H1 (cell line): ENCODE results near the gene MRPL55. TPM values are rescaled to one million over a fixed set of nuclear protein-coding genes. Genes with fewer than 3 reads are reported as not detected.

Source experiments
- CTCF ChIA-PET: fragments of 300-600 bp; sonication (Branson Sonifier 250); formaldehyde crosslinking; loops from one replicate; lab custom pipeline; 2021; ENCODE audit not compliant: partially characterized antibody; lab: Charles Lee
- POLR2A ChIA-PET: fragments of 300-600 bp; sonication (Branson Sonifier 250); formaldehyde crosslinking; loops from one replicate; lab custom pipeline; 2021; ENCODE audit warnings: inconsistent platforms; ENCODE audit not compliant: partially characterized antibody; lab: Charles Lee
- DNase-seq, 2 experiments: peaks; one replicate each; pipeline versions ENCODE4 v3.0.0 to v3.0.0-alpha.2; 2010 to 2022; ENCODE audit warnings: low spot score in 2 of 2, low read depth in 1 of 2, mixed read lengths in 1 of 2
- FAIRE-seq: peaks from 2 replicates; lab custom pipeline; 2011; peaks lifted over from hg19 to GRCh38; lab: Jason Lieb, UNC
- H2AFZ ChIP-seq: 2 replicates; pipeline ENCODE4 v1.8.1; 2012; ENCODE audit warnings: low read length, inconsistent platforms
- H2AK5ac ChIP-seq: 2 replicates; pipeline ENCODE4 v1.6.1; 2013; ENCODE audit warnings: low read depth, low read length
- H2BK120ac ChIP-seq: replicated peaks from 2 replicates; pipeline ENCODE3; 2013; ENCODE audit warnings: low read depth, low read length, inconsistent platforms
- H2BK12ac ChIP-seq: 2 replicates; pipeline ENCODE4 v1.6.1; 2013; ENCODE audit warnings: low read depth, low read length
- H2BK15ac ChIP-seq: 2 replicates; pipeline ENCODE4 v1.6.1; 2013; ENCODE audit warnings: low read length
- H2BK20ac ChIP-seq: 2 replicates; pipeline ENCODE4 v1.6.1; 2013; ENCODE audit warnings: low read length
- H2BK5ac ChIP-seq: 2 replicates; pipeline ENCODE4 v1.6.1; 2013; ENCODE audit warnings: low read depth, low read length
- H3K14ac ChIP-seq: 2 replicates; pipeline ENCODE4 v1.6.1; 2013; ENCODE audit warnings: inconsistent platforms; ENCODE audit not compliant: insufficient read length
- H3K18ac ChIP-seq: 2 replicates; pipeline ENCODE4 v1.6.1; 2013; ENCODE audit warnings: low read length; ENCODE audit errors: extremely low read depth
- H3K23ac ChIP-seq: 2 replicates; pipeline ENCODE4 v1.6.1; 2013; ENCODE audit warnings: inconsistent platforms; ENCODE audit not compliant: insufficient read length
- H3K23me2 ChIP-seq: 2 replicates; pipeline ENCODE4 v1.6.1; 2013; ENCODE audit warnings: low read depth, low read length
- H3K27ac ChIP-seq: 2 replicates; pipeline ENCODE4 v1.6.1; 2011; ENCODE audit warnings: low read depth, low read length, inconsistent platforms
- H3K27me3 ChIP-seq, 4 experiments: replicated peaks in 1 of 4; 1 replicate in 1 of 4; 2 replicates in 3 of 4; pipeline versions ENCODE4 v1.6.1 to v1.8.1; 2011 to 2013; ENCODE audit warnings: low read length in 3 of 4, mild to moderate bottlenecking in 3 of 4, inconsistent platforms in 2 of 4, mixed read lengths in 2 of 4, moderate library complexity in 1 of 4; ENCODE audit not compliant: control insufficient read depth in 3 of 4, insufficient read depth in 3 of 4; ENCODE audit errors: extremely low read depth in 1 of 4
- H3K36me3 ChIP-seq, 4 experiments: 2 replicates each; pipeline versions ENCODE4 v1.6.1 to v1.8.1; 2011 to 2013; ENCODE audit warnings: mild to moderate bottlenecking in 4 of 4, low read length in 3 of 4, moderate library complexity in 2 of 4, control low read depth in 1 of 4, inconsistent platforms in 1 of 4; ENCODE audit not compliant: insufficient read depth in 4 of 4, control insufficient read depth in 2 of 4
- H3K4ac ChIP-seq: replicated peaks from 2 replicates; pipeline ENCODE3; 2013; ENCODE audit warnings: low read length, low read depth, mixed read lengths, inconsistent platforms; ENCODE audit not compliant: insufficient read length
- H3K4me1 ChIP-seq, 4 experiments: replicated peaks in 1 of 4; 1 replicate in 1 of 4; 2 replicates in 3 of 4; pipeline versions ENCODE4 v1.6.1 to v1.8.1; 2011 to 2013; ENCODE audit warnings: low read length in 3 of 4, inconsistent platforms in 2 of 4, mixed read lengths in 1 of 4; ENCODE audit not compliant: insufficient read depth in 4 of 4, control insufficient read depth in 3 of 4
- H3K4me2 ChIP-seq, 2 experiments: 2 replicates each; pipeline versions ENCODE4 v1.6.1 to v1.8.1; 2011 to 2013; ENCODE audit warnings: low read depth in 2 of 2, low read length in 2 of 2, control low read depth in 1 of 2, inconsistent platforms in 1 of 2, mild to moderate bottlenecking in 1 of 2; ENCODE audit not compliant: insufficient read depth in 1 of 2
- H3K4me3 ChIP-seq, 4 experiments: fragments of 200-600, 300-600 bp in 1 of 4; sonication (generic), shearing (Covaris generic), sonication (Bioruptor Twin) in 1 of 4; 2 replicates each; pipeline versions ENCODE4 v1.5.1 to v1.8.1; 2011 to 2016; ENCODE audit warnings: low read length in 4 of 4, low read depth in 3 of 4, control low read depth in 2 of 4, inconsistent platforms in 2 of 4, mild to moderate bottlenecking in 2 of 4, mixed read lengths in 1 of 4, moderate library complexity in 1 of 4; ENCODE audit not compliant: insufficient read depth in 2 of 4; ENCODE audit errors: extremely low read depth in 1 of 4
- H3K56ac ChIP-seq: replicated peaks from 2 replicates; pipeline ENCODE3; 2013; ENCODE audit warnings: low read depth, mild to moderate bottlenecking, mixed read lengths, low read length, inconsistent platforms; ENCODE audit not compliant: insufficient read length
- H3K79me1 ChIP-seq: 2 replicates; pipeline ENCODE4 v1.6.1; 2013; ENCODE audit warnings: low read depth, low read length, control low read depth
- H3K79me2 ChIP-seq, 2 experiments: 2 replicates each; pipeline versions ENCODE4 v1.6.1 to v1.8.1; 2012 to 2013; ENCODE audit warnings: low read length in 2 of 2, mild to moderate bottlenecking in 2 of 2, inconsistent platforms in 1 of 2; ENCODE audit not compliant: insufficient read depth in 2 of 2, control insufficient read depth in 1 of 2
- H3K9ac ChIP-seq, 4 experiments: replicated peaks in 1 of 4; 1 replicate in 1 of 4; 2 replicates in 3 of 4; pipeline versions ENCODE4 v1.6.1 to v1.8.1; 2011 to 2013; ENCODE audit warnings: low read depth in 3 of 4, low read length in 3 of 4, control low read depth in 2 of 4, mild to moderate bottlenecking in 2 of 4, moderate library complexity in 2 of 4, inconsistent platforms in 1 of 4; ENCODE audit errors: extremely low read depth in 1 of 4
- H3K9me3 ChIP-seq, 2 experiments: 2 replicates each; pipeline versions ENCODE4 v1.6.1 to v1.8.1; 2012 to 2013; ENCODE audit warnings: mild to moderate bottlenecking in 2 of 2, moderate library complexity in 2 of 2, control low read depth in 1 of 2, inconsistent platforms in 1 of 2, low read depth in 1 of 2, low read length in 1 of 2, mixed read lengths in 1 of 2; ENCODE audit not compliant: insufficient read depth in 2 of 2
- H4K20me1 ChIP-seq, 2 experiments: replicated peaks in 1 of 2; 2 replicates each; pipeline versions ENCODE3 to v1.8.1; 2011 to 2013; ENCODE audit warnings: inconsistent platforms in 2 of 2, low read length in 2 of 2, mild to moderate bottlenecking in 1 of 2; ENCODE audit not compliant: insufficient read depth in 2 of 2, control insufficient read depth in 1 of 2
- H4K5ac ChIP-seq: 2 replicates; pipeline ENCODE4 v1.6.1; 2013; ENCODE audit warnings: low read length, low read depth, mixed read lengths, inconsistent platforms; ENCODE audit not compliant: insufficient read length
- H4K8ac ChIP-seq: 2 replicates; pipeline ENCODE4 v1.8.0; 2013; ENCODE audit warnings: mild to moderate bottlenecking, moderate library complexity, low read length, inconsistent platforms; ENCODE audit not compliant: insufficient read depth; ENCODE audit errors: extremely low read depth
- H4K91ac ChIP-seq: replicated peaks from 2 replicates; pipeline ENCODE3; 2013; ENCODE audit warnings: low read length, mixed read lengths, inconsistent platforms; ENCODE audit not compliant: insufficient read length
- EZH2 ChIP-seq: fragments of 200-600 bp; sonication (generic); IDR thresholded peaks from 2 replicates; pipeline ENCODE4 v1.7.1; 2012; ENCODE audit warnings: low read depth, mild to moderate bottlenecking, moderate library complexity, low read length, inconsistent platforms; ENCODE audit not compliant: severe bottlenecking
- KDM5A ChIP-seq: fragments of 200-600 bp; IDR thresholded peaks from 2 replicates; pipeline ENCODE4 v1.7.1; 2012; ENCODE audit warnings: mild to moderate bottlenecking, low read length, inconsistent platforms, mixed read lengths
- MAFK ChIP-seq: IDR thresholded peaks from 2 replicates; pipeline ENCODE4 v1.6.1; 2012; ENCODE audit warnings: low read depth, mild to moderate bottlenecking, improper control_type of control experiment, low read length
- SIRT6 ChIP-seq: IDR thresholded peaks from one replicate; pipeline ENCODE4 v1.7.1; 2012; ENCODE audit warnings: low read length, inconsistent platforms
- YY1 ChIP-seq: IDR thresholded peaks from 2 replicates; pipeline ENCODE4 v1.6.1; 2011; ENCODE audit warnings: low read depth, mild to moderate bottlenecking, low read length
- ZNF274 ChIP-seq: IDR thresholded peaks from 2 replicates; pipeline ENCODE4 v1.7.0; 2012; ENCODE audit warnings: low read length, borderline replicate concordance; ENCODE audit errors: extremely low read depth
- WGBS, 2 experiments: shearing (Covaris generic) in 1 of 2; methylation state at CpG; one replicate each; pipeline versions ENCODE4 v1.1.6 to v1.1.7; 2013 to 2015; ENCODE audit warnings: low lambda C conversion rate in 2 of 2, mixed read lengths in 2 of 2, inconsistent platforms in 1 of 2, low coverage in 1 of 2, missing lambda C conversion rate in 1 of 2; ENCODE audit not compliant: insufficient replicate concordance in 2 of 2, insufficient coverage in 1 of 2, insufficient read length in 1 of 2; ENCODE audit errors: extremely low coverage in 1 of 2, missing lambda C conversion rate in 1 of 2; 5-methylcytosine and 5-hydroxymethylcytosine counted together
- long read RNA-seq, 2 experiments: library from RNA in 1 of 2; library from capped mRNA in 1 of 2; stranded (forward); transcript quantifications; one replicate each; pipeline ENCODE4 v2.0.0, GENCODE V29; 2021; ENCODE audit warnings: inconsistent platforms in 1 of 2
- polyA minus RNA-seq, 3 experiments: library from RNA; depleted of rRNA, polyadenylated mRNA; stranded (reverse); fragments of >200 nt; gene quantifications; 1 replicate in 2 of 3; 2 replicates in 1 of 3; pipeline ENCODE4 v1.2.3, GENCODE V29; 2011
- polyA plus RNA-seq, 7 experiments: library from polyadenylated mRNA; depleted of rRNA in 3 of 7; stranded (reverse) in 5 of 7; unstranded in 2 of 7; fragments of >200 nt in 5 of 7; fragments of 200-250 nt in 2 of 7; gene quantifications; 1 replicate in 5 of 7; 2 replicates in 1 of 7; 4 replicates in 1 of 7; pipeline versions ENCODE4 v1.2.1 to v1.2.3, GENCODE V29; 2011 to 2013; ENCODE audit warnings: missing spikeins in 2 of 7, mixed read lengths in 2 of 7
- total RNA-seq: library from RNA; stranded (reverse); fragmentation: NEBNext Ultra II Directional; extraction: Animal tissue kit (Norgen Biotek cat#: 25700); gene quantifications from 2 replicates; pipeline ENCODE4 v1.2.1, GENCODE V29; 2021

The MRPL55 gene
- total RNA-seq (59.0 and 62.7 TPM in 2 replicates), polyA plus RNA-seq (2011; rRNA removed) (244 and 249 TPM in 2 replicates), polyA minus RNA-seq (2011; rRNA and poly(A)+ RNA removed) (30.6 and 36.8 TPM in 2 replicates)
- 186 TPM for polyA plus RNA-seq (2011; cell fraction: cytosol; rRNA removed)
- 157 TPM for polyA plus RNA-seq (2011; cell fraction: nucleus; rRNA removed)
- polyA plus RNA-seq (2012, experiment 1 of 2): 31.0 to 91.5 TPM (median 85.9 TPM) in 4 replicates
- 110 TPM for polyA plus RNA-seq (2012, experiment 2 of 2)
- polyA plus RNA-seq (2013, experiment 1 of 2): 72.3 TPM
- polyA plus RNA-seq (2013, experiment 2 of 2): 69.2 TPM
- polyA minus RNA-seq (2011; cell fraction: cytosol; rRNA and poly(A)+ RNA removed): 38.5 TPM
- polyA minus RNA-seq (2011; cell fraction: nucleus; rRNA and poly(A)+ RNA removed): 46.7 TPM
- long read RNA-seq, experiment 1, transcript MRPL55-225 (2 exons, 848 nt): major isoform, 7 of 41 reads
- long read RNA-seq, experiment 1, transcript MRPL55-204 (4 exons, 661 nt): minor isoform, 6 of 41 reads
- long read RNA-seq, experiment 1, transcript MRPL55-203 (5 exons, 744 nt): minor isoform, 6 of 41 reads
- long read RNA-seq, experiment 1, partial matches to known transcripts: 3 of 41 reads
- long read RNA-seq, experiment 1, other reads (novel, unspliced or antisense): 12 of 41 reads
- long read RNA-seq, experiment 2, transcript MRPL55-207 (4 exons, 834 nt): minor isoform, 6 of 35 reads
- long read RNA-seq, experiment 2, transcript MRPL55-203 (5 exons, 744 nt): major isoform, 7 of 35 reads
- long read RNA-seq, experiment 2, partial matches to known transcripts: 0 of 35 reads
- long read RNA-seq, experiment 2, other reads (novel, unspliced or antisense): 16 of 35 reads

DNA sequence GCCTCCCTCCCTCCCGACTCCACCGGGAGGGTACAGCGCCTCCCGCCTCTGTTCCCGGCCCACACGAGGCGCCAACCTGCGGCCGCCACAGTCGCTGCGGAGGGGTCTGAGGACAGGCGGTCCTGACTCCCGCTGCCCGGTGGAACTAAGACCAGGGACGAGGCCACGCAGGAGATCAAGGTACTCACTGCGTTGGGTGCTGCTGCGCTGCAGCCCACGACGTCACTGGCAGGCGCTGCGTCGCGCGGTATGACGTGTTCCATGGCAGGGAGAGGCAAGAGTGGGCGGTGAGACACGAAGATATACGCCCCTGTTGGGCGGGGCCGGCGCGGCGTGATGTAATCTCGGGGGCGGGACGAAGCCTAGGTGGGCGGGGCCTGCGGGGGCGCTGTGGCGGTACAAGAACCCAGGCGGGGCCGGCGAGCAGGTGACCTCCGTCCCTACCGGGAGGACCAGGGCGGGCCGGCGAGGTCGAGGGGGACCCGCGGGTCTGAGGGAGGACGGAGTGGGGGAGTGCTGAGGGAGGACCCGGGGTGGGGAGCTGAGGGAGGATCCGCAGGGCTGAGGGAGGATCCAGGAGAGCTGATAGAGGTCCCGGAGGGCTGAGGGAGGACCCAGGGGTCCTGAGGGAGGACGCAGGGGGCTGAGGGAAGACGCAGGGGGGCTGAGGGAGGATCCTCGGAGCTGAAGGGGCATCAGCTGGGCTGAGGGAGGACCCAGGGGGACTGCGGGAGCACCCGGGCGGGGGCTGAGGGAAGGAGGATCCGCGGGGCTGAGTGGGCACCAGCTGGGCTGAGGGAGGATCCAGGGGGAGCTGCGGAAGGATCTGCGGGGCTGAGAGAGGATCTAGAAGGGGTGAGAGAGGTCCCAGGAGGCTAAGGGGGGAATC is at the start of gene MRPL55:
Gene MRPL55 (minus strand): TSS at position 227 of the 889 bp plus-strand sequence. CDS start 1,039 bp downstream, outside the sequence.
- Histone ChIP-seq H3K23me2 (peaks cover 8% of the 10 kb centered on the region; the same call in 1 of the 2 replicates), H3K4me2 (peak within 1 kb of the TSS; percentile 79 to 90), H3K79me2 (peaks cover 3 to 8% of the 10 kb centered on the region in 2 experiments; a peak in 2 of 4 replicates), H2BK20ac (no peak within 1 kb of the TSS), H3K27ac (peak within 1 kb of the TSS; percentile 83), H3K14ac (no peak within 1 kb of the TSS), H3K4me3 (peak within 1 kb of the TSS; percentile 71 to 96 (median 88)), H3K27me3 (peaks cover 0 to 6% (median 5%) of the 10 kb centered on the region in 4 experiments; a peak in 2 of 7 replicates), H3K36me3 (peaks cover 3 to 16% (median 8%) of the 10 kb centered on the region in 4 experiments; a peak in 5 of 8 replicates), H3K79me1 (peaks cover 12% of the 10 kb centered on the region; the same call in 1 of the 2 replicates), H3K9ac (peak within 1 kb of the TSS; percentile 85 to 95 (median 86)), H4K20me1 (peaks cover 0 to 13% of the 10 kb centered on the region in 2 experiments), H3K9me3 (no peaks in the 10 kb centered on the region), H3K56ac (no peak within 1 kb of the TSS), H2AK5ac (0 out of 2 replicates have a peak within 1 kb of the TSS, but pooled peaks have one; percentile 15), H4K8ac (peak within 1 kb of the TSS; percentile 97), H3K23ac (no peak within 1 kb of the TSS), H2AFZ (peak within 1 kb of the TSS; percentile 73), H2BK120ac (no peak within 1 kb of the TSS), H4K5ac (peak within 1 kb of the TSS; percentile 4), H2BK5ac (peak within 1 kb of the TSS; percentile 13; the same call in 1 of the 2 replicates), H2BK12ac (no peak within 1 kb of the TSS), H4K91ac (no peak within 1 kb of the TSS), H3K18ac (peak within 1 kb of the TSS; percentile 63), H3K4me1 (peaks cover 0 to 7% (median under 1%) of the 10 kb centered on the region in 4 experiments; a peak in 5 of 7 replicates), H3K4ac (no peak within 1 kb of the TSS), H2BK15ac (no peak within 1 kb of the TSS)
- POLR2A ChIA-PET: interaction anchor here (0.8 to 2.1 kb wide), 6 partner anchors 9 to 56 kb away, joined by 3 to 9 read pairs (median 4); partner anchors contain the start of gene ARF1
- FAIRE-seq (no peak), DNase-seq (peak; percentile 85 to 100)
- CTCF ChIA-PET: interaction anchor here (1.0 to 2.5 kb wide), 4 partner anchors 21 to 62 kb away, joined by 3 to 14 read pairs (median 4); no protein-coding TSS in a partner anchor
- 1% methylated on average over 43 of the region's 66 CpGs; no CpG with 5 or more reads in 1 of the 2 experiments for WGBS, 2 experiments
- TF ChIP-seq SIRT6 (no peak), ZNF274 (no peak), KDM5A (peak; percentile 97), YY1 (0 out of 2 replicates have a peak, but pooled peaks have one; percentile 2), EZH2 (no peak), MAFK (no peak)
